ENCODE data around the gene SALL3.

- TF ChIP-seq POLR2A (IDR thresholded peaks at IDR 0.05): no peak
- TF ChIP-seq CTCF (IDR thresholded peaks at IDR 0.05): no peak
Observed at GRCh38 chr18:79019881-79020280, 40.3 kb downstream of the SALL3 start.
